ENCODE results near the gene HMOX1.

GRCh38 chr22:35367331-35367886, 13.5 kb upstream of the HMOX1 start:
- TF ChIP-seq CTCF (IDR thresholded peaks at IDR 0.05; ENCODE audit: low read depth, low read length) (no peak), MAX (IDR thresholded peaks at IDR 0.05; ENCODE audit: low read depth, low read length) (no peak)

All from NB4 (cell line).